Fibroblast of the aortic adventitia (primary cell): Measurements from ENCODE around the gene DGCR2. TPM values are rescaled to one million over a fixed set of nuclear protein-coding genes. Genes with fewer than 3 reads are reported as not detected.
A peak's percentile ranks its signal among the peaks of the same experiment; 100 is the strongest.

Experiments
- DNase-seq: peaks from one replicate; pipeline ENCODE4 v3.0.0-alpha.2; 2010; ENCODE audit warnings: low read depth
- H3K4me3 ChIP-seq: 2 replicates; pipeline ENCODE4 v1.5.1; 2011; ENCODE audit warnings: low read depth, mild to moderate bottlenecking, control low read depth, low read length, moderate library complexity
- total RNA-seq: library from RNA; depleted of rRNA; stranded (reverse); fragments of >200 nt; gene quantifications from 2 replicates; pipeline ENCODE4 v1.2.3, GENCODE V29; 2012; ENCODE audit warnings: low replicate concordance
- TF ChIP-seq, protein P1 (sequence below): IDR thresholded peaks from 2 replicates; pipeline ENCODE4 v1.5.1; 2011; ENCODE audit warnings: mild to moderate bottlenecking, low read length, control low read depth, inconsistent platforms; ENCODE audit not compliant: insufficient read depth

DGCR2 gene
- total RNA-seq, 1 donor: 29.2 TPM

DNA sequence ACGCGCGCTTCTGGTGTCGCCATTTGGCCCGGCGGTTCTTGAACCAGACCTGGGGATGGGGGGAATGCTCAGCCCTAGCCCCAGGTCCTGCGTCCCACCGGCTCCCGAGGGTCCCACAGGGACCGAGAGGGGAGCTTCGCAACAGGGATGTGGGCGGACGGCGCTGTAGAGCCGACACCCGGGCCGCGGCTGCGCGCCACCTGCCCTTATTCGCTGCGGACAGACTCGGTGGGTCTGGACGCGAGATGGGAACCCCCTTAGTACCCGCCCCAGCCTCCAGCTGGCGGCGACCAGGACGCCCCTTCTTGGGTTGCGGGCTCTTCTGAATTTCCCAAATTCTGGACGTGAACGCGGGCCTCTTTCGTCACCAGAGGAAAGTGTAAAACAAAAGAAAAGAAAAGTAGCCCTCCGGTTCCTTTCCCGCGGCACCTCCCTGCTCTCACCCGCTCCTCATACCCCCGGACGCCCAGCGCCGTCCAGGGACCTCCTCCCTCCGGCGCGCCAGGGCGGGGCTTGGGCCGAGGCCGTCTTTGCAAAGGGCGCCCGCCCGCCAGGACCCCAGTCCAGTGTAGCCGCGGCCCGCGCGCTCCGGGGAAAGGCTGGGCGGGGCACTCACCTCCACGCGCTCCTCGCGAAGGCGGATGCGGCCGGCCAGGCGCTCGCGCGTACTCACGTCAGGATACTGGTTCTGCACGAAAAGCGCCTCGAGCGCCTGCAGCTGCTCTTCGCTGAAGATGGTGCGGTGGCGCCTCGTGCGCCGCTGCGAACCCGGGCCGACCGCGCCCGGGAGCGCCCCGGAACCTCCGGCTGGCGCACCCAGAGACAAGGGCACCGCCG lies 27.1 kb upstream of the DGCR2 start:
- no peak overlapping the region for H3K4me3 ChIP-seq
- TF ChIP-seq, protein P1, sequence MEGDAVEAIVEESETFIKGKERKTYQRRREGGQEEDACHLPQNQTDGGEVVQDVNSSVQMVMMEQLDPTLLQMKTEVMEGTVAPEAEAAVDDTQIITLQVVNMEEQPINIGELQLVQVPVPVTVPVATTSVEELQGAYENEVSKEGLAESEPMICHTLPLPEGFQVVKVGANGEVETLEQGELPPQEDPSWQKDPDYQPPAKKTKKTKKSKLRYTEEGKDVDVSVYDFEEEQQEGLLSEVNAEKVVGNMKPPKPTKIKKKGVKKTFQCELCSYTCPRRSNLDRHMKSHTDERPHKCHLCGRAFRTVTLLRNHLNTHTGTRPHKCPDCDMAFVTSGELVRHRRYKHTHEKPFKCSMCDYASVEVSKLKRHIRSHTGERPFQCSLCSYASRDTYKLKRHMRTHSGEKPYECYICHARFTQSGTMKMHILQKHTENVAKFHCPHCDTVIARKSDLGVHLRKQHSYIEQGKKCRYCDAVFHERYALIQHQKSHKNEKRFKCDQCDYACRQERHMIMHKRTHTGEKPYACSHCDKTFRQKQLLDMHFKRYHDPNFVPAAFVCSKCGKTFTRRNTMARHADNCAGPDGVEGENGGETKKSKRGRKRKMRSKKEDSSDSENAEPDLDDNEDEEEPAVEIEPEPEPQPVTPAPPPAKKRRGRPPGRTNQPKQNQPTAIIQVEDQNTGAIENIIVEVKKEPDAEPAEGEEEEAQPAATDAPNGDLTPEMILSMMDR: no peak
- DNase-seq: no peak

DNA sequence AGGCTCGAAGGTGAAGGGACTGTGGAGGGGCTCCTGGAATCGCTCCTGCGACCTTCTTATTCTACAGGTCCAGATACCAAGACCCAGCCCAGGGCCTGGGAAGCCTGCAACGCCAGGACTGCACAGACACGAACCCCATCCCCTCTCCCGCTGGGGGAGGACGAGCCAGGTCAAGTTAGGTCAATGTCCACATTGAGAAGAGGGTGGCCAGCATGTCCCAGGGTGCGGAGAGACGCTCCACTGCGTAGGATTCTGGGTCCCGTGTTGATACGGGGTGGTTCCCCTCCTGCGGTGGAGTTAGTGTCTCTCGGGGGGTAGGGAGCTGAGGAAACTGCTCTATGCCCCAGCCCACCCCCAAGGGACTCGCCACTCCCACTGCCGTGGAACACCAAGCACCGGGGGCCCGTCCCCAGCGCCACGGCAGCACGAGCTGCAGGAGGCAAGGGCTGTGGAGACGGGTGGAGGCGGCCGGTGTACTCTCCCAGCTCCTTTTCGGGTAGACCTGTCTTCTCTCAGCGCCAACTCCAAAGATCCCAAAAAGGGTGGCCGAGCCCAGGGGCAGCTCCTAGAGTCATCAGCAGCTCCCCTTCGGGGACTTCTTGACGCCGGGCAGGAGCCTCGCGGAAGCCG lies 26.3 kb upstream of the DGCR2 start:
- no peak overlapping the region for H3K4me3 ChIP-seq
- DNase-seq: no peak
- TF ChIP-seq, protein P1: no peak

DNA sequence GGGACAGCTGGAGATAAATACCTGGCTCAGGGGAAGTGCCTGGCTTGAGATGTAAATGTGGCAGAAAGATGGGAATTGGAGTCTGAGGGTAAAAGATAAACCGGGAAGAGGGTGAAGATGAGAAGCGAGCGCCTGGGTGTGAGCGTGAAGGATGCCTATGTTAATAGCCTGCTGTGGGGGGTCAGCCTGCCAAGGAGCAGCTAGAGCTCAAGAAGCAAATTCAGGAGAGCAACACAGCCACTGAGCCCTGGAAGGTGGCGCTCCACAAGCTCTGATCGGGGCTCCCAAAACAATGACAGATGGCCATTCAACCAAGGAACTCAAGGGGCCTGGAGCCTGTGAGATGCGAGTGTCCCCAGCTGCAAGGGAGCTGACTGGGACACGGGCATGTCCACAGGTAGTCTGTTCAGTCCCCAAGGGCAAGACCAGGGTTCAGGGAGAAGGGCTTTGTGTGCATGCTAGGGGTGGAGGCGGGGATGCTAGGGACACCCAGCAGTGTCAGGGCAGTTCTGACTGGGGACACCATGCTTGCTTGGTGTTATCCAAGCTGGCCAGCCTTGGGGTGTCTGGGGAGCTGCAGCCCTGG lies 25.1 kb upstream of the DGCR2 start:
- H3K4me3 ChIP-seq: no peak overlapping the region
- no peak for DNase-seq
- TF ChIP-seq, protein P1: no peak

DNA sequence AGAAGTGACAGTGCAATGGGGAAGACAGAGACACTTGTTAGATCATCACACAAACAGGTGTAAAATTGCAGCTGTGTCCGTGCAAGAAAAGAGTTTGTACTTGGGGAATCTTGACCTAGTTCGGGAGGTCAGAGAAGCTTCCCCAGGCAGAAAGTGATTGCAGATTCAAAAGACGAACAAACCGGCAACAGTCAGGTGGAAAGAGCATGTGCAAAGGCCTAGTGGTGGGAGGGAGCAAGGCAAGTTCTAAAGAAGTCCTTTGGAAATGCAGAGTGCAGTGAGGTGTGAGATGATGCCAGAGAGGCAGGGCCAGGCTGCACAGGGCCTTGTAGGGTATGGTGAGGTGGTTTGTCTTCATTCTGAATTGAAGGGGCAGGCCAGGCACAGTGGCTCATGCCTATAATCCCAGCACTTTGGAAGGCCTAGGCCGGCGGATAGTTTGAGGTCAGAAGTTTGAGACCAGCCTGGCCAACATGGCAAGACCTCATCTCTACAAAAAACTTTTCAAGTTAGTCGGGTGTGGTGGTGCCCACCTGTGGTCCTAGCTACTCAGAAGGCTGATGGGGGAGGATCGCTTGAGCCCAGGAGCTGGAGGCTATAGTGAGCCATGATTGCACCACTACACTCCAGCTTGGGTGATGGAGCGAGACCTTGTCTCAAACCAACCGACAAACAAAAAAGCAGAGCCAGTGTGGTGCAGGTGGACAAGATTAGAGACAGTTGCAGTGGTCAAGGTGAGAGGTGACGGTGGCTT lies 24.2 kb upstream of the DGCR2 start:
- TF ChIP-seq, protein P1: no peak
- DNase-seq: no peak
- no peak overlapping the region for H3K4me3 ChIP-seq

DNA sequence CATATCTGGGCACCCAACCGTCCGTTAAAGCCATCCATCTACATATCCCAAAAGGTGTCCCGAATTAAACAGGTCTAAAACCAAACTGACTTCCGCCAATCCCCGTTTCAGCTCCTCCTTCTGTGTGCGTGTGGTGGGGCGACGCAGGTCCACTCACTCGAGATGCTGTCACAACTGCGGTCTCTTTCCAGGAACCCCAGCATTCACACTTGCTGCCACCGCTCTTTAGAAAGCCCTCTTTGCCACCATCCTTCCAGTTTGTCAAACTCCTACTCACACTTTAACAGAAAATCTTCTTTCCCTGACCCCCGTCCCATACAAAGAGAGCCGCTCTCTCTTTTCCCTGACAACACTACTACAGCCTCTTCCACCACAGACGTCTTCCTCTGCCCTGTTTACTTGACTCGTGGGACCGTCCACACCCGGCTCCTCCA lies 21.8 kb upstream of the DGCR2 start:
- DNase-seq: peak; percentile 8
- H3K4me3 ChIP-seq: peak overlapping the region; percentile 96
- TF ChIP-seq, protein P1: no peak

DNA sequence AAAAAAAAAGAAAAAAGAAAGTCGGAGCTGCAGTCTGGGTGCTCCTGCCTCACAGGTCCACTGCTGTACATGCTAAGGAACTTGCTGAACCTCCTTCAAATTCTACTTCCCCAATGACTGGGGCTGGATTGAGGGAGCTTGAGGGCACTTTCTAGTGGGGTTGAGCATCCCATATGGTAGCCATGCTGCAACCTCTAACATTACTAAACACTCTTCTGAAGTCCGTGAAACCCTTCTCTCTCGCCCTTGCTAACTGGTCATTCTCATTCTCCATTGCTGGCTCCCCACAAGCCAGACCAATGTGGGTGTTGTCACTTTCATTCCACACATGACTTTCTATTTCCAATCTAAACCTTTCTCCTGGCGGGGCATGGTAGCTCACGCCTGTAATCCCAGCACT lies 21.0 kb upstream of the DGCR2 start:
- no peak for DNase-seq
- TF ChIP-seq, protein P1: no peak
- peak overlapping the region; percentile 40 for H3K4me3 ChIP-seq
